T-helper 22 cell (primary cell): ENCODE measurements around the gene RASA3.

ENCODE experiments used
- DNase-seq: peaks from one replicate; pipeline ENCODE4 v3.0.0-alpha.2; 2020; ENCODE audit warnings: low read depth

Gene RASA3

GRCh38 chr13:114054830-114055439, 77.5 kb downstream of the RASA3 start:
- DNase-seq: no peak

- DNase-seq: no peak
Measured at GRCh38 chr13:114054264-114054663, 78.2 kb downstream of the RASA3 start.

GRCh38 chr13:114053026-114053425, 79.4 kb downstream of the RASA3 start:
- DNase-seq: no peak

- no peak for DNase-seq
Measured at GRCh38 chr13:114050536-114051450, 81.6 kb downstream of the RASA3 start.

- no peak for DNase-seq
Measured at GRCh38 chr13:114049626-114050101, 82.8 kb downstream of the RASA3 start.

- no peak for DNase-seq
Measured at GRCh38 chr13:114049026-114049425, 83.4 kb downstream of the RASA3 start.

- DNase-seq: no peak
Measured at GRCh38 chr13:114048443-114048842, 84.0 kb downstream of the RASA3 start.

GRCh38 chr13:114047358-114047881, 85.0 kb downstream of the RASA3 start:
- no peak for DNase-seq

GRCh38 chr13:114046431-114046975, 85.9 kb downstream of the RASA3 start:
- DNase-seq: no peak

- DNase-seq: no peak
Measured at GRCh38 chr13:114045113-114045735, 87.2 kb downstream of the RASA3 start.

GRCh38 chr13:114044486-114044885, 87.9 kb downstream of the RASA3 start:
- no peak for DNase-seq

- no peak for DNase-seq
Measured at GRCh38 chr13:114043421-114044053, 88.9 kb downstream of the RASA3 start.

GRCh38 chr13:114042066-114042815, 90.2 kb downstream of the RASA3 start:
- no peak for DNase-seq

- DNase-seq: no peak
Measured at GRCh38 chr13:114041493-114041892, 90.9 kb downstream of the RASA3 start.

GRCh38 chr13:114039471-114040141, 92.8 kb downstream of the RASA3 start:
- DNase-seq: no peak

- no peak for DNase-seq
Measured at GRCh38 chr13:114038900-114039299, 93.5 kb downstream of the RASA3 start.

GRCh38 chr13:114038211-114038613, 94.2 kb downstream of the RASA3 start:
- no peak for DNase-seq

- DNase-seq: no peak
Measured at GRCh38 chr13:114037674-114038073, 94.7 kb downstream of the RASA3 start.

GRCh38 chr13:114035583-114036531, 96.6 kb downstream of the RASA3 start:
- DNase-seq: no peak
